ENCODE data around the gene SORCS2.

The SORCS2 gene

GRCh38 chr4:7325541-7325940 lies 133.2 kb downstream of the SORCS2 start:
- no peak for DNase-seq (ENCODE audit: low read depth in 2 of 2)

- no peak for DNase-seq (ENCODE audit: low read depth in 2 of 2)
Observed at GRCh38 chr4:7326306-7326692, 134.0 kb downstream of the SORCS2 start.

- no peak for DNase-seq (ENCODE audit: low read depth in 2 of 2)
Observed at GRCh38 chr4:7326693-7327340, 134.5 kb downstream of the SORCS2 start.

- no peak for DNase-seq (ENCODE audit: low read depth in 2 of 2)
Observed at GRCh38 chr4:7327341-7327885, 135.1 kb downstream of the SORCS2 start.

- DNase-seq (ENCODE audit: low read depth in 2 of 2) = no peak
Observed at GRCh38 chr4:7328162-7328912, 136.0 kb downstream of the SORCS2 start.

GRCh38 chr4:7328913-7329638 lies 136.7 kb downstream of the SORCS2 start:
- peak; percentile 28 to 30 for DNase-seq (ENCODE audit: low read depth in 2 of 2)

- DNase-seq (ENCODE audit: low read depth in 2 of 2) = no peak
Observed at GRCh38 chr4:7330031-7330596, 137.8 kb downstream of the SORCS2 start.

- no peak for DNase-seq (ENCODE audit: low read depth in 2 of 2)
Observed at GRCh38 chr4:7330811-7331681, 138.7 kb downstream of the SORCS2 start.

- DNase-seq (ENCODE audit: low read depth in 2 of 2) = no peak
Observed at GRCh38 chr4:7331682-7332000, 139.3 kb downstream of the SORCS2 start.

GRCh38 chr4:7332216-7333023 lies 140.1 kb downstream of the SORCS2 start:
- DNase-seq (ENCODE audit: low read depth in 2 of 2) = peak; percentile 40 to 45

GRCh38 chr4:7333024-7333780 lies 140.9 kb downstream of the SORCS2 start:
- DNase-seq (ENCODE audit: low read depth in 2 of 2) = no peak

- DNase-seq (ENCODE audit: low read depth in 2 of 2) = no peak
Observed at GRCh38 chr4:7333801-7334421, 141.6 kb downstream of the SORCS2 start.

GRCh38 chr4:7334521-7335275 lies 142.4 kb downstream of the SORCS2 start:
- DNase-seq (ENCODE audit: low read depth in 2 of 2) = no peak

- DNase-seq (ENCODE audit: low read depth in 2 of 2) = no peak
Observed at GRCh38 chr4:7335344-7336066, 143.2 kb downstream of the SORCS2 start.

GRCh38 chr4:7336067-7336569 lies 143.8 kb downstream of the SORCS2 start:
- DNase-seq (ENCODE audit: low read depth in 2 of 2) = no peak

GRCh38 chr4:7336732-7337131 lies 144.4 kb downstream of the SORCS2 start:
- no peak for DNase-seq (ENCODE audit: low read depth in 2 of 2)

- no peak for DNase-seq (ENCODE audit: low read depth in 2 of 2)
Observed at GRCh38 chr4:7337196-7338058, 145.1 kb downstream of the SORCS2 start.
